Endothelial cell of hepatic sinusoid (primary cell): ENCODE results near the gene ZCCHC14.
"Not testable (repeated sequence)": the region's sequence is repeated elsewhere in the genome, so short reads cannot be mapped to it uniquely, and the experiment has no call there.

Source experiments
- in situ Hi-C: cut with HindIII; loops from 2 replicates; pipeline ENCODE4 v1.10.0; 2017; ENCODE audit warnings: low sequenced_read_pairs

ZCCHC14 gene

GRCh38 chr16:87412996-87413421 is 79.8 kb downstream of the ZCCHC14 start:
- in situ Hi-C loops = no loop called here

GRCh38 chr16:87412371-87412995 is 80.3 kb downstream of the ZCCHC14 start:
- in situ Hi-C loops = no loop called here

GRCh38 chr16:87411375-87412271 is 81.2 kb downstream of the ZCCHC14 start:
- in situ Hi-C loops = no loop called here

GRCh38 chr16:87410968-87411367 is 81.9 kb downstream of the ZCCHC14 start:
- in situ Hi-C loops = no loop called here

- in situ Hi-C loops = no loop called here
Observed at GRCh38 chr16:87410530-87410929, 82.3 kb downstream of the ZCCHC14 start.

- in situ Hi-C loops = no loop called here
Observed at GRCh38 chr16:87409781-87410180, 83.0 kb downstream of the ZCCHC14 start.

GRCh38 chr16:87409153-87409552 is 83.7 kb downstream of the ZCCHC14 start:
- in situ Hi-C loops = no loop called here

GRCh38 chr16:87407511-87408112 is 85.2 kb downstream of the ZCCHC14 start:
- in situ Hi-C loops = no loop called here

GRCh38 chr16:87406495-87407088 is 86.2 kb downstream of the ZCCHC14 start:
- in situ Hi-C loops = no loop called here

GRCh38 chr16:87404764-87405625 is 87.8 kb downstream of the ZCCHC14 start:
- in situ Hi-C loops = no loop called here

- in situ Hi-C loops = loop anchor here (5.0 kb wide), 1 partner anchor 38 kb away; no protein-coding TSS in a partner anchor
Observed at GRCh38 chr16:87395181-87395842, 97.5 kb downstream of the ZCCHC14 start.

GRCh38 chr16:87393680-87394055 is 99.2 kb downstream of the ZCCHC14 start:
- in situ Hi-C loops = no loop called here

GRCh38 chr16:87392821-87393679 is 99.8 kb downstream of the ZCCHC14 start:
- in situ Hi-C loops = no loop called here

GRCh38 chr16:87391950-87392820 is 100.6 kb downstream of the ZCCHC14 start, which contains the start of gene MAP1LC3B:
MAP1LC3B (plus strand) TSS chr16:87392336; CDS start chr16:87392428, 92 bp downstream.
- in situ Hi-C loops = no loop called here

- in situ Hi-C loops = no loop called here
Observed at GRCh38 chr16:87391324-87391949, 101.4 kb downstream of the ZCCHC14 start.

GRCh38 chr16:87390641-87391323 is 102.0 kb downstream of the ZCCHC14 start:
- in situ Hi-C loops = no loop called here

- in situ Hi-C loops = not testable (repeated sequence)
Observed at GRCh38 chr16:87389914-87390313, 102.9 kb downstream of the ZCCHC14 start.
